Calu3 (cell line): ENCODE data around the gene TRIM10. TPM values are rescaled to one million over a fixed set of nuclear protein-coding genes. Genes with fewer than 3 reads are reported as not detected.

Source experiments
- BruUV-seq: library from RNA; stranded (reverse); fragments of 400-500 nt; replicated peaks from 2 replicates; lab custom pipeline; 2021; lab: Mats Ljungman, UMichigan
- CTCF ChIA-PET: fragments of 300-600 bp; sonication (Branson Sonifier 250); formaldehyde crosslinking; loops from one replicate; lab custom pipeline; 2022; ENCODE audit warnings: antibody characterized with exemption; lab: Charles Lee
- DNase-seq: peaks from one replicate; pipeline ENCODE4 v3.0.0; 2022
- H3K27ac Mint-ChIP-seq: one replicate; pipeline ENCODE4 v1.8.0; 2022; ENCODE audit warnings: mixed read lengths; ENCODE audit not compliant: unreplicated experiment
- H3K27me3 Mint-ChIP-seq: one replicate; pipeline ENCODE4 v1.8.0; 2022; ENCODE audit warnings: mixed read lengths; ENCODE audit not compliant: unreplicated experiment
- H3K36me3 Mint-ChIP-seq: one replicate; pipeline ENCODE4 v1.8.0; 2022; ENCODE audit warnings: mild to moderate bottlenecking, moderate library complexity, mixed read lengths; ENCODE audit not compliant: insufficient read depth, unreplicated experiment
- H3K4me1 Mint-ChIP-seq: one replicate; pipeline ENCODE4 v1.8.0; 2022; ENCODE audit warnings: mild to moderate bottlenecking, low read depth, mixed read lengths; ENCODE audit not compliant: unreplicated experiment
- H3K4me3 Mint-ChIP-seq: one replicate; pipeline ENCODE4 v1.8.0; 2022; ENCODE audit warnings: mild to moderate bottlenecking, low read depth, moderate library complexity, mixed read lengths; ENCODE audit not compliant: unreplicated experiment
- H3K9me3 Mint-ChIP-seq: one replicate; pipeline ENCODE4 v1.8.0; 2022; ENCODE audit warnings: low read depth, mixed read lengths; ENCODE audit not compliant: unreplicated experiment
- CTCF ChIP-seq: fragments of 200-600 bp; IDR thresholded peaks from one replicate; pipeline ENCODE4 v1.8.0; 2022; ENCODE audit warnings: antibody characterized with exemption; ENCODE audit not compliant: unreplicated experiment
- intact Hi-C: fragments of 100-400 bp; cut with micrococcal nuclease; formaldehyde crosslinking; loops from one replicate; pipeline ENCODE4 v1.10.0; 2022; ENCODE audit not compliant: unreplicated experiment
- total RNA-seq: library from RNA; stranded (reverse); gene quantifications from 2 replicates; pipeline ENCODE4 v1.2.3, GENCODE V29; 2022

Gene TRIM10
- total RNA-seq, 1 experiment from 2014 or later, result 1.8 TPM

DNA sequence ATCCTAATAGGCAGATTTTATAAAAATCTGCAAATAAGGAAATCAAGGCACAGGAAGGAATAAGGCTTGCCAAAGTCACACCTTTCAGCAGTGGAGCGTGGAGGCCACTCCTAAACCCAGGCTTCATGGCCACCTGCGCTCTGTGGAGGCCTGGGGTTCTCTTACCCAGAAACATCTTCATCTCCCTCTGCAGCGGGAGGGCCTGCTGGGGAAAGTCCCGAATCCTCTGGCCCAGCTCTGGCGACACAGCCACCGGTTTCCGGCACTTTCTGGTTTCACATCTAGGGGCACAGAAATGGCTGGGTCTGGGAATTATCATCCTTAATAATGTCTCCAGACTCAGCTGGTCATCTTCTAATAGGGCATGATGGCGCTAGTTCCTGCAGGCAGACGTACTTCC is 4.2 kb downstream of the TRIM10 start:
- Mint-ChIP-seq H3K4me3 (no peak overlapping the region), H3K36me3 (no peaks in the 10 kb centered on the region), H3K9me3 (no peaks in the 10 kb centered on the region), H3K27me3 (no peaks in the 10 kb centered on the region), H3K27ac (no peak overlapping the region), H3K4me1 (peaks cover 39% of the 10 kb centered on the region)
- no TSS peak for BruUV-seq
- intact Hi-C loops, result no loop called here
- CTCF ChIA-PET, result interaction anchor here (0.7 kb wide), 1 partner anchor 80 kb away, joined by 3 read pairs; no protein-coding TSS in a partner anchor
- TF ChIP-seq CTCF, result no peak
- DNase-seq, result no peak

GRCh38 chr6:30156262-30156599 is 4.8 kb downstream of the TRIM10 start:
- peak; percentile 63 for DNase-seq
- Mint-ChIP-seq H3K9me3 (no peaks in the 10 kb centered on the region), H3K27ac (peak overlapping the region; percentile 82), H3K4me3 (no peak overlapping the region), H3K4me1 (peaks cover 39% of the 10 kb centered on the region), H3K36me3 (no peaks in the 10 kb centered on the region), H3K27me3 (no peaks in the 10 kb centered on the region)
- intact Hi-C loops, result no loop called here
- BruUV-seq, result no TSS peak
- CTCF ChIA-PET, result no interaction called here
- no peak for TF ChIP-seq CTCF

DNA sequence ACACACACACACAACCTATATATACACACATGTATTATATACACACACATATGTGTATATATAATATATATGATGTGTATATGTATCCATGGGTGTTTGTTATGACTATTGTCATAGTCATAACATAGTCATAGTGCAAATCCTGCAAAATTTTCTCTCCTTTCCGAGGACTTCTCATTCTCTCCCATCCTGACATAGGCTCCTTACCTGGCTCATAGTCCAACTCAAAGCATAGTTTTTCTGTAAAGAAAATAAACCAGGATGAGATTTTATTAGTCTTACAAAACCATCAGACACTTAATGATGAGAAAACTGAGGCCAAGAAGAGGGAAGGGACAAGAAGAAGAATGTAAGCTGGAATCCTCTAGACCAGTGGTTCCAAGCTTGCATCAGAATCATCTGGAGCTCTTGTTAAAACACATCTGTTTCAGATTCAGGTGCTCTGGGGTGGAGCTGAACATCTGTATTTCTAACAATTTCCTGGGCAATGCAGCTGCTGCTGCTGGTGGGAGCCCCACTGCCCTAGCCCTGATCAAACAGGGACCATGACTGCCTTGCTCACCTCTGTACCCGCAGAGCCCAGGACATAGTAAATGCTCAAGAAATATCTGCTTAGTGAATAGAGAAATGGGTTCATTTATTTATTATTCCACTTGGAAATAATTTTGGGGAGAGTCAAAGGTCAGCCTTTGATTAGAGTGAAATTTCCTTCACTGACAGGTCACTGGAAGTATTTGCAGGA is 5.3 kb downstream of the TRIM10 start:
- Mint-ChIP-seq H3K27me3 (no peaks in the 10 kb centered on the region), H3K27ac (peak overlapping the region; percentile 82), H3K4me1 (peaks cover 40% of the 10 kb centered on the region), H3K36me3 (no peaks in the 10 kb centered on the region), H3K4me3 (no peak overlapping the region), H3K9me3 (no peaks in the 10 kb centered on the region)
- DNase-seq, result no peak
- intact Hi-C loops, result no loop called here
- no peak for TF ChIP-seq CTCF
- CTCF ChIA-PET, result interaction anchor here (1.6 kb wide), 1 partner anchor 20 kb away, joined by 6 read pairs; the partner anchor contains the start of gene TRIM40
- no TSS peak for BruUV-seq

GRCh38 chr6:30154709-30155519 is 6.1 kb downstream of the TRIM10 start:
- Mint-ChIP-seq H3K4me3 (peak overlapping the region; percentile 13), H3K27ac (no peak overlapping the region), H3K9me3 (no peaks in the 10 kb centered on the region), H3K36me3 (no peaks in the 10 kb centered on the region), H3K27me3 (no peaks in the 10 kb centered on the region), H3K4me1 (peaks cover 48% of the 10 kb centered on the region)
- no peak for TF ChIP-seq CTCF
- DNase-seq, result peak; percentile 51
- CTCF ChIA-PET, result interaction anchor here (0.6 to 1.6 kb wide), 3 partner anchors 19 to 52 kb away, joined by 4 to 7 read pairs (median 6); partner anchors contain the start of gene TRIM40
- intact Hi-C loops, result no loop called here
- no TSS peak for BruUV-seq
